ENCODE measurements around the gene TNKS2. TPM values are rescaled to one million over a fixed set of nuclear protein-coding genes. Genes with fewer than 3 reads are reported as not detected.

TNKS2 gene
- total RNA-seq, 1 donor from 2014 or later = 56.2 TPM

GRCh38 chr10:91883549-91884444 lies 85.6 kb downstream of the TNKS2 start:
- no peak for TF ChIP-seq EZH2 (IDR thresholded peaks at IDR 0.05; ENCODE audit: insufficient read depth, low read length)
- TF ChIP-seq CTCF (IDR thresholded peaks at IDR 0.05; ENCODE audit: insufficient read depth, low read depth, low read length) = no peak
- no peaks in the 10 kb centered on the region for H3K27me3 ChIP-seq (ENCODE audit: insufficient read depth, low read length)
- peak overlapping the region; percentile 37 for H3K9ac ChIP-seq (ENCODE audit: low read length)
- no peak overlapping the region for H3K27ac ChIP-seq (ENCODE audit: low read depth, low read length)
- no peaks in the 10 kb centered on the region for H3K36me3 ChIP-seq (ENCODE audit: insufficient read depth, low read length)
- peak overlapping the region; percentile 24 for H3K4me3 ChIP-seq (ENCODE audit: insufficient read depth, low read depth, low read length)
- peak overlapping the region; percentile 75 for H3K4me2 ChIP-seq (ENCODE audit: low read length)
- no peak overlapping the region for H3K4me3 Mint-ChIP-seq (ENCODE audit: unreplicated experiment)
- FAIRE-seq (peak; percentile 43), DNase-seq (ENCODE audit: low read depth) (peak; percentile 73)
- peak overlapping the region; percentile 68 for H3K27ac Mint-ChIP-seq (ENCODE audit: unreplicated experiment)
- no peaks in the 10 kb centered on the region for H4K20me1 ChIP-seq (ENCODE audit: insufficient read depth, low read length)
- H2AFZ ChIP-seq (ENCODE audit: low read depth, low read length) = peak overlapping the region; percentile 88
- H3K36me3 Mint-ChIP-seq (ENCODE audit: low read depth, unreplicated experiment) = no peaks in the 10 kb centered on the region
- no peaks in the 10 kb centered on the region for H3K9me3 Mint-ChIP-seq (ENCODE audit: unreplicated experiment)
- H3K9me3 ChIP-seq (ENCODE audit: insufficient read depth, low read depth, low read length) = no peaks in the 10 kb centered on the region
- no peaks in the 10 kb centered on the region for H3K27me3 Mint-ChIP-seq (ENCODE audit: low read depth, unreplicated experiment)
- no peaks in the 10 kb centered on the region for H3K79me2 ChIP-seq (ENCODE audit: insufficient read depth, low read length)
- peaks cover 18% of the 10 kb centered on the region for H3K4me1 ChIP-seq (ENCODE audit: insufficient read depth, low read length)
- peaks cover 8% of the 10 kb centered on the region for H3K4me1 Mint-ChIP-seq (ENCODE audit: low read depth, unreplicated experiment)

GRCh38 chr10:91884536-91884935 lies 86.3 kb downstream of the TNKS2 start:
- H3K27me3 Mint-ChIP-seq (ENCODE audit: low read depth, unreplicated experiment) = no peaks in the 10 kb centered on the region
- H3K79me2 ChIP-seq (ENCODE audit: insufficient read depth, low read length) = no peaks in the 10 kb centered on the region
- H3K27ac Mint-ChIP-seq (ENCODE audit: unreplicated experiment) = no peak overlapping the region
- no peaks in the 10 kb centered on the region for H3K27me3 ChIP-seq (ENCODE audit: insufficient read depth, low read length)
- H4K20me1 ChIP-seq (ENCODE audit: insufficient read depth, low read length) = no peaks in the 10 kb centered on the region
- no peak overlapping the region for H3K4me2 ChIP-seq (ENCODE audit: low read length)
- peaks cover 18% of the 10 kb centered on the region for H3K4me1 ChIP-seq (ENCODE audit: insufficient read depth, low read length)
- DNase-seq (ENCODE audit: low read depth) = no peak
- peaks cover 8% of the 10 kb centered on the region for H3K4me1 Mint-ChIP-seq (ENCODE audit: low read depth, unreplicated experiment)
- H3K9me3 Mint-ChIP-seq (ENCODE audit: unreplicated experiment) = no peaks in the 10 kb centered on the region
- TF ChIP-seq EZH2 (IDR thresholded peaks at IDR 0.05; ENCODE audit: insufficient read depth, low read length) = no peak
- no peak for TF ChIP-seq CTCF (IDR thresholded peaks at IDR 0.05; ENCODE audit: insufficient read depth, low read depth, low read length)
- H3K4me3 Mint-ChIP-seq (ENCODE audit: unreplicated experiment) = no peak overlapping the region
- H3K9me3 ChIP-seq (ENCODE audit: insufficient read depth, low read depth, low read length) = no peaks in the 10 kb centered on the region
- no peak overlapping the region for H3K9ac ChIP-seq (ENCODE audit: low read length)
- H3K27ac ChIP-seq (ENCODE audit: low read depth, low read length) = no peak overlapping the region
- no peaks in the 10 kb centered on the region for H3K36me3 Mint-ChIP-seq (ENCODE audit: low read depth, unreplicated experiment)
- no peaks in the 10 kb centered on the region for H3K36me3 ChIP-seq (ENCODE audit: insufficient read depth, low read length)
- H2AFZ ChIP-seq (ENCODE audit: low read depth, low read length) = peak overlapping the region; percentile 54
- H3K4me3 ChIP-seq (ENCODE audit: insufficient read depth, low read depth, low read length) = no peak overlapping the region
- no peak for FAIRE-seq
